ENCODE results near the gene GREM1.
A peak's percentile ranks its signal among the peaks of the same experiment; 100 is the strongest.

Gene GREM1

GRCh38 chr15:32698773-32699390 lies 18.9 kb upstream of the GREM1 start:
- no peak for DNase-seq

GRCh38 chr15:32700501-32701150 lies 17.2 kb upstream of the GREM1 start:
- DNase-seq = no peak

DNA sequence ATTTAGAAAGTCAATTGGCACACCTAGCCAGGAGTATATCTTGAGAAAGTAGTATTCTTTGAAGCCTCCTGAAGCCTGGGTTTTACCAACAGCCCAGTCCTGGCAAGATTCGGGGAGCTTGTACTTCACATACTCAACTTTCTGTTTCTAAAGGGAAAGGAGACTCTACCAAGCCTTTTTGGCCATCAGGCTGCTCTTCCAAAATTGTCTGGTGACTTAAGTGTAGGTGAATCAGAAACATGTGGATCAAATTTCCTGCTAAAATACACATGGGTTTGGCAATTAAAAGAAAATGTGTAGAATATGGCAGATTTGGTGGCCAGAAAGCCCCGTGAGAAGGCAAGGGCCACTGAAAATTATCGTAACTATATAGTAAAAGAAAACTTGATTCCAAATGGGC lies 15.9 kb upstream of the GREM1 start:
- no peak for DNase-seq

- no peak for DNase-seq
Measured at GRCh38 chr15:32704395-32704981, 13.3 kb upstream of the GREM1 start.

DNA sequence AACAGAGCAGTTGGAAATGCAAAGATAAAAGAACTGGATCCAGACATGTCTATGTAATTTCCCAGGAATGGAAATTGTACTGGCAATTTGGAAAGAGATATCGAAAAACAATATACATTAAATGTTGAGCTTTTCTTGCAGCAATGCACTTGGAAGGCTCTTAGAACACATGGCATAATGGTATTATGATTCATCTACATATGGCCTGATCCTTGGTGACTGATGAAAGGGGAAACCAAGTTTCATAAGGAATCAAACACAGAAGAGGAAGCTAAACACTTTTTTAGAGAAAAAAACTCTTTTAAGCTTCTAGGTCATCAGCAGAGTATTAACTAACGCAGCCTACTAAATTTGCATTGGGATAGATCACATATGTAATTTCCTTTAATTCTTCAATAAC lies 12.4 kb upstream of the GREM1 start:
- DNase-seq = no peak

GRCh38 chr15:32706704-32707103 lies 11.1 kb upstream of the GREM1 start:
- DNase-seq = no peak

- no peak for DNase-seq
Measured at GRCh38 chr15:32707436-32707835, 10.4 kb upstream of the GREM1 start.

DNA sequence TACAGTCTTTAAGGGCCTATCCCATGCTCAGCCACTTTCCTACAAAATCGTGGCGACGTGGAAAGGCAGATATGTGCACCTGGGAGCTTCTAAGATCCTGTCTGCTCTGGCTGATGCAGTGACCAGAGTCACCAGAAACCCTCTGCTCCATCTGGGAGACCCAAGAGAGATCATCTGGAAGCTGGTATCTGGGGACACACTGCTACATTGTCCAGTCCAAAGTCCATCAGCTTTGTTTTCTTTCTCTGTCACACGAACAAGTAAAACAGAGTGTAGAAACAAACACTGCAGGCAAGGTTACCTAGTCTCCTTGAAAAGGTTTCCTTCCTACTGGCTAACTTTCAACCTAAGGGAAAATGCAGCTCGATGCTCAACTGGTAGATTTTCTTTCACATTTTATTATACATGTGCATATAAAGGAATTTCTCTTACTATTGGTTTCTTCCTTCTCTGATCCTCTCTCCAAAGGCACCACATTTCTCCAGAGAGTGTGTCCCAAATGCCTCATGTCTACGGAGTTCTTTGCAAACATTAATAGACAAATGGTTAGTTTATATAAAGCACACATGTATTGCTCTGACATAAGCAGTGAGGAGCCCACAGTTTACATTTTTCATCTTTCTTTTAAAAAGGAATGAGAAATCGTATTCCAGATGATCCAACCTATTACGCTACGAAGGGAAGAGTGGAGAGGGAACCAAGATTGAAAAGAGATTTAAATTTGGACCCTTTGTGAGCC lies 8.3 kb upstream of the GREM1 start:
- DNase-seq = no peak

DNA sequence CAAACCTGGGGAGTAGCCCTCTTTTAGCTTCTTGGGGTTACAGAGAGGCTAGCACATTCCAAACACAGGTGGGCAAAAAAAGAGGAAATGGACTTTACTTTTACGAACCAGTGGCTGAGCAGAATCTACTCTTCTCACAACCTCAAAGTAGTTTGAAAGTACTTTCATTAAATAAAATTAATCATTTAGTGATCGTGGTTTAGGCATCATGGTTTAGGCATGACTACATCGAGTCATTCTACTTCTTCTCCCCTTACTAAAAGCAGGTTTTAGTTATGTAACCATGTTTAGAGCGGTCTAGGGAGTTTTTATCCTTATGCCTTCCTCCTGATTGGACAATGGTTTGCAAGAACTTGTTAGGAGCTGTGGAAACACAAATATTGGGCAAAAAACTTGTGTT lies 2.5 kb upstream of the GREM1 start:
- no peak for DNase-seq

- DNase-seq = peak; percentile 6
Measured at GRCh38 chr15:32716216-32716914, 1.4 kb upstream of the GREM1 start.

DNA sequence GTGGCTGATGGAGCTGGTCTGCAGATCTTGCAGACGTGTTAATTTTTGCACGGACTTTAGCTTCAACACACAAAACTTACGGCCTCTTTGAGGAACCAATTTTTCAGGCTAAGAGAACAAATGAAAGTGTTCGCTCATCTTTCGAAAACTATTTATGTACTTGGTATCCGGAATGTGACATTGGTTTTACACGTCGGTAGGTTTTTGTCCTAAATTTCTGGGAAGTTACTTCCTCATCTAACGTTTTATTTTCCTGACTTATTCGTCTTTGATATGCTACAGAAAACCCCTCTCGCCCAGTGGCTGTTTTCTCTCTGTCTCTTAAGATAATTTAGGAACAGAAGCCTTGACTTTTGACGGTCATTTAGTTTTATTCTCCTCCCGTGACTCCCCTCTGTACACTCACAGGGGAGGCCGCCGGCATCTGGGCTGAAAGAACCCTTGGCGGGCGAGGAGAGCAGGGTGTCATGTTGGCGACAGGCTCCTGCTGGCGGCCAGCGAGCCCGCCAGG lies 834 bp upstream of the GREM1 start:
- no peak for DNase-seq

GRCh38 chr15:32718227-32718820 lies 520 bp downstream of the GREM1 start:
- no peak for DNase-seq

DNA sequence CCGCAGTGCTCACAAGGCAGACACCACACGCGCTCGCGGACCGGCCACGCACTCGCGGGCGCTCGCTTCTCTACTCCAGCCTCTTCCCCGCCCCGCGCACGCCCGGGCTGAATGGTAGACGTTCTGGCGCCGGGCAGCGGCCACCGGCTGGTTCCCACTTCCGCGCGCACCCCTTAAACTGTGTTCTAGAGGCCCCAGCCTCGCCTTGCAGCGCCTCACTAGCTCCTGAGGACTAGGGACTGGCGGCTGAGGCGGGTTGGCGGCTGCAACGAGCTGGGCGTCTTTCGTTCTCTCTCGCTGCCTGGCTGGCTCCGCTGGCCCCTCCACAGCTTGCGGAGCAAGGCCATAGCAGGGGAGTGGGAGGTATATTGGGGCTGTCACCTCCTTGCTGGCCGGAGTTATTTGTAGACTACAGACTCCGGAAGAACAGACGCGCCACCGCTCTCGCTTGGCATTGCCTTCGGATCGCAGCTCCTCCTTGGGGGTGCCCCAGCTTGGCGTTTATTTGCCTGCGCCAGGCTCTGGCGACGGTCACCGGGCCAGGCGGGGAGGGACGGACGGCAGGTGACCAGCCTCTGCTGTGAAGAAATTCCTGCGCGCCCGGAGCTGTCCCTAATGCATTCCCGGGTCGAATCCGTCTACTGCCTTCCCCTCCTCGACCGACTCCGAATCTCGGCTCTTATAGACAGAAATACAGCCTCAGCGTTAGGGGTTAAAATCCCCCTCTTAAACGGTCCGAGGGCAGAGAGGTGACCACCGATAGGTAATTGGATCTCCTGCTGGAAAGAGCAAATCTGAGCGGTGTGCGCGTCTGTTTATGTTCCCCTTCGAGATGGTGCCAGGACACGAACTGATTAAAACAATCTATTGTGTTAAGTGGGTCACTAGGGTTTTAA lies 1.3 kb downstream of the GREM1 start:
- DNase-seq = no peak

DNA sequence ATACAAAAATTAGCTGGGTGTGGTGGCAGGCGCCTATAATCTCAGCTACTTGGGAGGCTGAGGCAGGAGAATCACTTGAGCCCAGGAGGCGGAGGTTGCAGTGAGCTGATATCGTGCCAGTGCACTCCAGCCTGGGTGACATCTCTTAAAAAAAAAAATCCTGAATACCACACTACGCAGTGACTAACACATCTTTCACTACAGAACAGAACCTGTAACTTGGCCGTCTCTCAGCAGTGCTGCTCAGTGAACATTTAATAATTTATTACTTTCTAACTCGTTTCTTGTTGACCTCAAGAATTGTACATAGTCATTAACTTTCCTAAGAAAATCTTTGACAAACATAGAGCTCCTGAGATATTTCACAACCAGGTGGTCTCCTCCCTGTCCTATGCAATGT lies 3.8 kb downstream of the GREM1 start:
- no peak for DNase-seq

DNA sequence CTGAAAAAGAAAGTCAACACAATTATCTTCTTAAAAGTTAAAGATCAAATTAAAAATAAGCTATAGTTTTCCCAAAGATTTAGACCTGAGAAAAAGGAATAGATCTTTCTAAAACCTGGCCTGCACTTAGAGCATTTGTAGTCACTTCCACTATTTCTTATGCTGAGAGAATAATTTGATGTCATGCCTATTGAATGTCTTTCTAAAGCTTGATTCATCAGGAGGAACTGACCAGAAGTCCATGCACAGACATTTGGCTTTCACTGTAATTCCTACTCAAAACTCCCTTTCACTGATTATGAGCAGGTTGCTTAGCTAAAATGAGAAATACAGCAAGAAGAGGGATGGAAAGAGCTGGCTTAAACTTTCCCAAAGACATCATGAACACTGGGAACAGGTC lies 4.3 kb downstream of the GREM1 start:
- no peak for DNase-seq

DNA sequence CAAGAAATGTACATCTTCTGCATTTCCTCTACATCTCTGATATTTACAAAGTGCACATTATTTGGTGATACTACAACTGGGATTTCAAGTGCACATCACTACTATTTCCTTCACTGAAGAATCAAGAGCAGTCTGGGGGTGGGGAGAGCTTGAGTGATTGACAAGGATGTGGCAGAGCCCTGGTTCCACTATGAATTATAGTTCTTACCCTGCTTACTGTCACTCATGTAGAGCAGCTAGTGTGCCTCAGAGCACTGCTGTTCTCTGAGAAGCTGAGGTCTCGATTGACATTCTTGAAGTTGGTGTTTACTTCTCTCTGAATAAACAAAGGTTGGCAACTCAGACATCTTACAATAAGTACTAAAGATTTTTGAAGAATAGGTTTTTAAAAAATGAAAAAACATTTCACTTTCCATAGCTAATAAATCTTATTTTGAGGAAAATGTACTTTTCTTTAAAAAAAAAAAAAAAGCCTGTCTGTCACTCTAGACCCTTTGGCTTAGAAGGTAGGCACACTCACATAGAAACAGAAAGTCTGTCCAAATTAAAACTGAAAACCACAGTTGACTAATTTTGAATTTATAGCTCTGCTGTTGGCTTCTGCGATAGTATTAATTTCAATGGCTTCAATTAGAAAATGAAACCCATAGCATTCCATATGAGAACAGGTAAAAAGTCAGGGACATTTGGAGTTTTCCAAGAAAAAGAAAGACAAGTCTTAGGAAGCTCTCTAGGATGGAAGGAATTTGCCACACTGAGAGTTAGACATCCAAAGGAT lies 5.6 kb downstream of the GREM1 start:
- peak; percentile 64 for DNase-seq

GRCh38 chr15:32729700-32730395 lies 12.0 kb downstream of the GREM1 start:
- peak; percentile 34 for DNase-seq

- DNase-seq = peak; percentile 25
Measured at GRCh38 chr15:32730677-32731654, 13.2 kb downstream of the GREM1 start.

All from activated CD4-positive, alpha-beta T cell treated with anti-CD3 and anti-CD28 coated beads, Interleukin-2, Interleukin-6, amounts not matched to agents 100 ng/mL and 50 ng/mL, durations not matched to agents 16 hours and 8 hours (primary cell).